ENCODE results near the gene STXBP5.

GRCh38 chr6:147395158-147395557 lies 190.9 kb downstream of the STXBP5 start:
- TF ChIP-seq CTCF (conservative IDR thresholded peaks at IDR 0.05): no peak
- TF ChIP-seq ZFX (IDR thresholded peaks at IDR 0.05): no peak
